H1 (cell line): ENCODE measurements around the gene GRIK4. TPM values are rescaled to one million over a fixed set of nuclear protein-coding genes. Genes with fewer than 3 reads are reported as not detected.

Experiments used
- CREB1 ChIP-seq: IDR thresholded peaks from 2 replicates; pipeline ENCODE4 v1.6.1; 2012; ENCODE audit warnings: inconsistent platforms
- E2F6 ChIP-seq: IDR thresholded peaks from 2 replicates; pipeline ENCODE4 v1.6.1; 2012; ENCODE audit warnings: inconsistent platforms
- GABPA ChIP-seq: IDR thresholded peaks from 2 replicates; pipeline ENCODE4 v1.6.1; 2011; ENCODE audit warnings: mild to moderate bottlenecking, low read length, moderate library complexity, borderline replicate concordance; ENCODE audit not compliant: insufficient read depth
- GTF2F1 ChIP-seq: IDR thresholded peaks from 2 replicates; pipeline ENCODE4 v1.6.1; 2012; ENCODE audit warnings: low read depth, low read length, improper control_type of control experiment, borderline replicate concordance
- HDAC6 ChIP-seq: IDR thresholded peaks from one replicate; pipeline ENCODE4 v1.7.1; 2012; ENCODE audit warnings: low read depth, mild to moderate bottlenecking, inconsistent platforms, low read length, moderate library complexity
- JUN ChIP-seq: IDR thresholded peaks from 2 replicates; pipeline ENCODE4 v1.6.1; 2011; ENCODE audit warnings: low read depth, mild to moderate bottlenecking, improper control_type of control experiment, low read length
- NANOG ChIP-seq: IDR thresholded peaks from 2 replicates; pipeline ENCODE4 v1.6.1; 2011; ENCODE audit warnings: low read length, low read depth, mild to moderate bottlenecking, inconsistent platforms; ENCODE audit not compliant: insufficient read depth, poor library complexity, severe bottlenecking
- RNF2 ChIP-seq: fragments of 200-900, 300-1000 bp; sonication (generic); IDR thresholded peaks from 2 replicates; pipeline ENCODE4 v1.7.1; 2016; ENCODE audit warnings: borderline replicate concordance, low read depth, mild to moderate bottlenecking, antibody characterized with exemption, low read length; ENCODE audit not compliant: poor library complexity, severe bottlenecking; ENCODE audit errors: missing control alignments
- TBP ChIP-seq: IDR thresholded peaks from 2 replicates; pipeline ENCODE4 v1.6.1; 2011; ENCODE audit warnings: low read depth, low read length, improper control_type of control experiment
- polyA plus RNA-seq, 7 experiments: library from polyadenylated mRNA; depleted of rRNA in 3 of 7; stranded (reverse) in 5 of 7; unstranded in 2 of 7; fragments of >200 nt in 5 of 7; fragments of 200-250 nt in 2 of 7; gene quantifications; 1 replicate in 5 of 7; 2 replicates in 1 of 7; 4 replicates in 1 of 7; pipeline versions ENCODE4 v1.2.1 to v1.2.3, GENCODE V29; 2011 to 2013; ENCODE audit warnings: missing spikeins in 2 of 7, mixed read lengths in 2 of 7
- total RNA-seq: library from RNA; stranded (reverse); fragmentation: NEBNext Ultra II Directional; extraction: Animal tissue kit (Norgen Biotek cat#: 25700); gene quantifications from 2 replicates; pipeline ENCODE4 v1.2.1, GENCODE V29; 2021
- TF ChIP-seq, protein P1 (sequence below): fragments of 300-600 bp; sonication (generic); IDR thresholded peaks from 2 replicates; pipeline ENCODE4 v1.7.1; 2012; ENCODE audit warnings: low read length, moderate library complexity, mild to moderate bottlenecking, inconsistent platforms; ENCODE audit not compliant: insufficient replicate concordance

The GRIK4 gene
- total and polyA plus RNA-seq, 2 of the 8 experiments (the other 6 are each of a cell fraction or from before 2014, with no cell fraction given), result 1.2 to 2.9 TPM

DNA sequence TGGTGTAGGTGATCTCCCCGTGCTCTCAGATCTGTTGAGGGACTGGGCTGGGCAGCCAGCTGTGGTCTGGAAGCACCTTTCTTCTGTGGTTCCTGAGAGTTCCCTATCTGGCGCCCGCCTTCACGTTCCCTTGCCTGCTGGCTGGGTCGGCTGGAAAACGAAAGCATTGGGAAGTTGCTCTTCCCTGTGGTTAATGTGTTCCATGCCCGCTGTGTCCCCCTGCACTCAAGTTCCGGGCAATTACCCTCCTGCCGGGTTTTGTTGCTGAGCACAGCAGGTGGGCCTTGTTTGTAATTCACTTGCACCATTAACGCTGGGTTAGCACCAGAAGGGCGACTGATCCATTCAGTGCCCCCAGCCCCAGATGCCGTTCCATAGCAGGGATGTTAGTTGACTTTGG lies 134.1 kb downstream of the GRIK4 start (continued):
- TF ChIP-seq, protein P1, sequence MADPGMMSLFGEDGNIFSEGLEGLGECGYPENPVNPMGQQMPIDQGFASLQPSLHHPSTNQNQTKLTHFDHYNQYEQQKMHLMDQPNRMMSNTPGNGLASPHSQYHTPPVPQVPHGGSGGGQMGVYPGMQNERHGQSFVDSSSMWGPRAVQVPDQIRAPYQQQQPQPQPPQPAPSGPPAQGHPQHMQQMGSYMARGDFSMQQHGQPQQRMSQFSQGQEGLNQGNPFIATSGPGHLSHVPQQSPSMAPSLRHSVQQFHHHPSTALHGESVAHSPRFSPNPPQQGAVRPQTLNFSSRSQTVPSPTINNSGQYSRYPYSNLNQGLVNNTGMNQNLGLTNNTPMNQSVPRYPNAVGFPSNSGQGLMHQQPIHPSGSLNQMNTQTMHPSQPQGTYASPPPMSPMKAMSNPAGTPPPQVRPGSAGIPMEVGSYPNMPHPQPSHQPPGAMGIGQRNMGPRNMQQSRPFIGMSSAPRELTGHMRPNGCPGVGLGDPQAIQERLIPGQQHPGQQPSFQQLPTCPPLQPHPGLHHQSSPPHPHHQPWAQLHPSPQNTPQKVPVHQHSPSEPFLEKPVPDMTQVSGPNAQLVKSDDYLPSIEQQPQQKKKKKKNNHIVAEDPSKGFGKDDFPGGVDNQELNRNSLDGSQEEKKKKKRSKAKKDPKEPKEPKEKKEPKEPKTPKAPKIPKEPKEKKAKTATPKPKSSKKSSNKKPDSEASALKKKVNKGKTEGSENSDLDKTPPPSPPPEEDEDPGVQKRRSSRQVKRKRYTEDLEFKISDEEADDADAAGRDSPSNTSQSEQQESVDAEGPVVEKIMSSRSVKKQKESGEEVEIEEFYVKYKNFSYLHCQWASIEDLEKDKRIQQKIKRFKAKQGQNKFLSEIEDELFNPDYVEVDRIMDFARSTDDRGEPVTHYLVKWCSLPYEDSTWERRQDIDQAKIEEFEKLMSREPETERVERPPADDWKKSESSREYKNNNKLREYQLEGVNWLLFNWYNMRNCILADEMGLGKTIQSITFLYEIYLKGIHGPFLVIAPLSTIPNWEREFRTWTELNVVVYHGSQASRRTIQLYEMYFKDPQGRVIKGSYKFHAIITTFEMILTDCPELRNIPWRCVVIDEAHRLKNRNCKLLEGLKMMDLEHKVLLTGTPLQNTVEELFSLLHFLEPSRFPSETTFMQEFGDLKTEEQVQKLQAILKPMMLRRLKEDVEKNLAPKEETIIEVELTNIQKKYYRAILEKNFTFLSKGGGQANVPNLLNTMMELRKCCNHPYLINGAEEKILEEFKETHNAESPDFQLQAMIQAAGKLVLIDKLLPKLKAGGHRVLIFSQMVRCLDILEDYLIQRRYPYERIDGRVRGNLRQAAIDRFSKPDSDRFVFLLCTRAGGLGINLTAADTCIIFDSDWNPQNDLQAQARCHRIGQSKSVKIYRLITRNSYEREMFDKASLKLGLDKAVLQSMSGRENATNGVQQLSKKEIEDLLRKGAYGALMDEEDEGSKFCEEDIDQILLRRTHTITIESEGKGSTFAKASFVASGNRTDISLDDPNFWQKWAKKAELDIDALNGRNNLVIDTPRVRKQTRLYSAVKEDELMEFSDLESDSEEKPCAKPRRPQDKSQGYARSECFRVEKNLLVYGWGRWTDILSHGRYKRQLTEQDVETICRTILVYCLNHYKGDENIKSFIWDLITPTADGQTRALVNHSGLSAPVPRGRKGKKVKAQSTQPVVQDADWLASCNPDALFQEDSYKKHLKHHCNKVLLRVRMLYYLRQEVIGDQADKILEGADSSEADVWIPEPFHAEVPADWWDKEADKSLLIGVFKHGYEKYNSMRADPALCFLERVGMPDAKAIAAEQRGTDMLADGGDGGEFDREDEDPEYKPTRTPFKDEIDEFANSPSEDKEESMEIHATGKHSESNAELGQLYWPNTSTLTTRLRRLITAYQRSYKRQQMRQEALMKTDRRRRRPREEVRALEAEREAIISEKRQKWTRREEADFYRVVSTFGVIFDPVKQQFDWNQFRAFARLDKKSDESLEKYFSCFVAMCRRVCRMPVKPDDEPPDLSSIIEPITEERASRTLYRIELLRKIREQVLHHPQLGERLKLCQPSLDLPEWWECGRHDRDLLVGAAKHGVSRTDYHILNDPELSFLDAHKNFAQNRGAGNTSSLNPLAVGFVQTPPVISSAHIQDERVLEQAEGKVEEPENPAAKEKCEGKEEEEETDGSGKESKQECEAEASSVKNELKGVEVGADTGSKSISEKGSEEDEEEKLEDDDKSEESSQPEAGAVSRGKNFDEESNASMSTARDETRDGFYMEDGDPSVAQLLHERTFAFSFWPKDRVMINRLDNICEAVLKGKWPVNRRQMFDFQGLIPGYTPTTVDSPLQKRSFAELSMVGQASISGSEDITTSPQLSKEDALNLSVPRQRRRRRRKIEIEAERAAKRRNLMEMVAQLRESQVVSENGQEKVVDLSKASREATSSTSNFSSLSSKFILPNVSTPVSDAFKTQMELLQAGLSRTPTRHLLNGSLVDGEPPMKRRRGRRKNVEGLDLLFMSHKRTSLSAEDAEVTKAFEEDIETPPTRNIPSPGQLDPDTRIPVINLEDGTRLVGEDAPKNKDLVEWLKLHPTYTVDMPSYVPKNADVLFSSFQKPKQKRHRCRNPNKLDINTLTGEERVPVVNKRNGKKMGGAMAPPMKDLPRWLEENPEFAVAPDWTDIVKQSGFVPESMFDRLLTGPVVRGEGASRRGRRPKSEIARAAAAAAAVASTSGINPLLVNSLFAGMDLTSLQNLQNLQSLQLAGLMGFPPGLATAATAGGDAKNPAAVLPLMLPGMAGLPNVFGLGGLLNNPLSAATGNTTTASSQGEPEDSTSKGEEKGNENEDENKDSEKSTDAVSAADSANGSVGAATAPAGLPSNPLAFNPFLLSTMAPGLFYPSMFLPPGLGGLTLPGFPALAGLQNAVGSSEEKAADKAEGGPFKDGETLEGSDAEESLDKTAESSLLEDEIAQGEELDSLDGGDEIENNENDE, result peak; percentile 65
- TF ChIP-seq CREB1, result peak; percentile 38
- peak; percentile 100 for TF ChIP-seq NANOG
- no peak for TF ChIP-seq GABPA
- no peak for TF ChIP-seq E2F6
- TF ChIP-seq TBP, result no peak
- peak; percentile 91 for TF ChIP-seq HDAC6
- TF ChIP-seq JUN, result no peak
- peak; percentile 23 for TF ChIP-seq RNF2
- TF ChIP-seq GTF2F1, result no peak
